Measurements from ENCODE around the gene TLE3.

TLE3 gene

DNA sequence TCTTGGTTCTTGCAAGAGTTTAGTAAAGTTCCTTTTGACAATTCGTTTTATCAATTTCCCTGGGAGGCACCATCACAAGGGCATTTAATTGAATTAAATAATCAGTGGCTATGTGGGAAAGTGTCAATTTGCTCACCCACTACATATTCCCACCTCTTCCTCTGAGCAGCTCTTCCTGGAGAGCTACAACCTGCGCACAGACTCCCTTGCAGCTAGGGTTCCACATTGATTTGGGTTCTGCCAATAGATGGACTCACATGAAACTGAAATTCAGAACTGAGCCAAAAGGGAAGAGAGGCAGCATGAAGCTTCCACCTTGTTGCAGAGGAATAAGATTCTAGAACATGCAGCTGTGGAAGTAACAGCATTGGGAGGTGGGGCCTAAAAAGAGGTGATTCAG lies 94.8 kb downstream of the TLE3 start:
- DNase-seq (ENCODE audit: low read depth), result no peak

DNA sequence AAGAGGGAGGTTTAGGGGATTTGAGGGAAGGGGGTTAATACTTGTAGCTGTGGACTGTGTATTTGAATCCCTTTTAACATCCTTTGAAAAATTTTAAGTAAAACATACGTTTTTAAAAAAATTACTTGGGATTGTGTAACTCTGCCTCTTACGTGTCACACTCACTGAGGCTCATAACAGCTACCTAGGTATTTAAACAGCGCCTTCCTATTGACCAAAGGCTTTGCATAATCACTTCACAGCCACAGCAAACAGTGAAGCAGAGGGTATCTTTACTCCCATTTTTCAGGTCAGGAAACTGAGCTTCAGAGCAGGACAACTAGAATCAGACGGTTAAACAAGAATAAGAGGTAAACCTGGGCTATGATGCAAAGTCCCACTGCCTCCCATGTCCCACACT lies 95.9 kb downstream of the TLE3 start:
- DNase-seq (ENCODE audit: low read depth), result no peak

DNA sequence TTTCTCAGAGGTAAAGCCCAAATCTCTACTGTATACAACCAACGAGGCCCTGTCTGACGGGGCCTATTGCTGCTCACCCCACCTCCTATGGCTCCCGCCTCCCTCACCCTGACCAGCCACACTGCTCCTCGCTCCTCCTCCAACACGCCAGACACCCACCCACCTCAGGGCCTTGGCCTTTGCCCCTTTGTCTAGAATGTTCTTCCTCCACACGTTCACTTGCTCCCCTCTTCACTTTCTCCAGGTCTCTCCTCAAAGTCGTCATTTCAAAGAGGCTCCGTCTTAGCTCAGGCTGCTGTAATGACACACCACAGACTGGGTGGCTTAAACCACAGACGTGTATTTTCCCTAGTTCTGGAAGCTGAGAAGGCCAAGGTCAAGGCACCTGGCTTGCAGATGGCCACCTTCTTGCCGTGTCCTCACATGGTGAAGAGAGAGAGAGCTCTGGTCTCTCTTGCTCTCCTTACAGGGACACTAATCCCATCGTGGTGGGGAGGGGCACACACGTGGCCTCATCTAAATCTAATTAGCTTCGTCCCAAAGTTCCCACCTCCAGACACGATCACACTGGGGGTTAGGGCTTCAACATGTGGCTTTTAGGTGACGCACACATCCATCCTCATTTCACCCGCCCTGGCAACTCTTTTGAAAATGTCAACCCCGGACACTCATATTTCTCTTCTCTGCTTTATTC lies 98.2 kb downstream of the TLE3 start:
- no peak for DNase-seq (ENCODE audit: low read depth)

DNA sequence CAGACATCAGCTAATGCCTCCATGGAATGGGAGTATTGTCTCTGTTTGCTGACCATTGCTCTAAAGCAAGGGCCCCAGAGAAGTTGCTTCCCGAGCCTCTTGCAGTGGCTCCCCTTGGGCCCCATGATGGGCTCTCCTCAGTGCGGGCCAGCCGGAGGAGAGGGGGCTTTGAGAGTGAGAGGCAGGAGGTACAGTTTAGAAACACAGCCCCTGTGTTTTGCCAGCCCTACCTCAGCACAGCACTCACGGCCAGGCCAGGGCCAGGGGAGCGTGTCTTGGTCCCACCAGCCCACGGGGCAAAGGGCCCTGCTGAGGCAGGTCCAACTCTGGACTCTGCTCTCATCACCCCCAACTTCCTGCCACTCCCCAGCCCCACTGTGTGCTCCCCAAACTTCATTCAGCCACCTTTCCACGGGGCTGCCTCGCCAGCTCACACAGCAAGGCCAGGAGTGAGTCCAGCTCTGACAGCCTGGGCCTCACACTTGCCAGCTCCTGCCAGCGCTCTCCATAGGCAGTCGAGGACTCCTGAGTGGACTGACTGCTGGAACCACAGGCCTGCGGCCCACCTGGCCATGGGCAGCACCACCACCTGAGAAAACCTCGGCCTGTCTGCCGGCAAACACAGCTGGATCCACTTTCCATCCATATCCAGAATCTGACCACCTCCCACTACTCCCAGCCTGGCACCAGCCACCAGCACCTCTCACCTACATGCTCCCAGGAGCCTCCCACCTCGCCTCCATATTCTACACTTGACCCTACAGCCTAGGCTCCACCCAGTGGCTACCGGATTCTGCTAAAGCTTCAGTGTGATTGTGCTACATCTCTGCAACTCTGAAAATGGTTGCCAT lies 99.0 kb downstream of the TLE3 start:
- DNase-seq (ENCODE audit: low read depth), result no peak

DNA sequence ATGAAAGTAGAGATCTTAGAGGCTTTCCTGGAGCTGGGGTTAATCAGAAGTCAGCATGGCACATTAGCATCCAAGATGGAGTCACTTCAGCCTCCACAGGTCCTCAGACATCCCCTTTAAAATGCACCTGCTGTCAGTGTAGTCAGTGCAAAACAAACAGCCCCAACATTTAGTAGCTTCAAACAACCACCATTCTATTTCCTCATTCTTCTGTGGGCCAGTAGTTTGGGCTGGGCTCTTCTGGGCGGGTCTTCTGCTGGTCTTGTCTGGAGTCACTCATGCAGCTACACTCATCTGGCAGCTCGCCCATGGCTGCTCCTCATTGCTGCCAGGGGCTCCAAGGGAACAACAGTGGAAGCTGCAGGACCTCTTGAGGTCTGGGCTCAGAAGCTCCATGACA lies 99.9 kb downstream of the TLE3 start:
- no peak for DNase-seq (ENCODE audit: low read depth)
